Mucosa of descending colon (tissue), 3 donors: Measurements from ENCODE around the gene MCF2L. TPM values are rescaled to one million over a fixed set of nuclear protein-coding genes. Genes with fewer than 3 reads are reported as not detected.
A peak's percentile ranks its signal among the peaks of the same experiment; 100 is the strongest.
"Not testable (repeated sequence)": the region's sequence is repeated elsewhere in the genome, so short reads cannot be mapped to it uniquely, and the experiment has no call there.

ENCODE experiments used
- ATAC-seq: fragments of 200-7000 bp; cut with Tn5 transposase; one replicate; pipeline ENCODE4 v1.9.1; 2020; ENCODE audit warnings: mild to moderate bottlenecking, moderate library complexity
- DNase-seq, 3 donors: peaks; one replicate each; pipeline ENCODE4 v3.0.0-alpha.2; 2020
- H3K36me3 ChIP-seq: fragments of 200-600 bp; one replicate; pipeline ENCODE4 v1.8.0; 2021; ENCODE audit warnings: low read depth, mild to moderate bottlenecking
- H3K4me1 ChIP-seq: fragments of 200-600 bp; one replicate; pipeline ENCODE4 v1.8.0; 2021; ENCODE audit warnings: low read depth, mild to moderate bottlenecking
- H3K4me3 ChIP-seq: fragments of 200-600 bp; one replicate; pipeline ENCODE4 v1.8.0; 2021; ENCODE audit warnings: mild to moderate bottlenecking
- H3K9me3 ChIP-seq: fragments of 200-600 bp; one replicate; pipeline ENCODE4 v1.8.0; 2021; ENCODE audit warnings: mild to moderate bottlenecking
- CTCF ChIP-seq: fragments of 200-600 bp; IDR thresholded peaks from one replicate; pipeline ENCODE4 v1.8.0; 2022; ENCODE audit warnings: antibody characterized with exemption, mild to moderate bottlenecking
- intact Hi-C, 2 donors: fragments of 100-400 bp; cut with DNase I in 1 of 2; cut with micrococcal nuclease in 1 of 2; formaldehyde crosslinking; loops; one replicate each; pipeline versions ENCODE4 v1.11.0 to v1.11.1; 2022; cut with DNase I, micrococcal nuclease
- total RNA-seq, 3 donors: library from RNA; stranded (reverse); fragmentation: NEBNext Ultra II Directional in 2 of 3; extraction: Animal tissue kit (Norgen Biotek cat#: 25700) in 2 of 3; gene quantifications; one replicate each; pipeline versions ENCODE4 v1.2.1 to v1.2.4, GENCODE V29; 2021 to 2023
- donor health status: DM: no; HTN: no; CAD: no; lungs with moderate emphysema.
- donor health status: DM: no; HTN: no; CAD: no.
- donor health status: DM: no; HTN: yes; CAD: no.

MCF2L gene
- total RNA-seq, 3 donors from 2014 or later: 53.9 to 109 (median 95.4) TPM

- H3K4me3 ChIP-seq: no peak overlapping the region
- no peaks in the 10 kb centered on the region for H3K36me3 ChIP-seq
- DNase-seq (peak in 1 of 3 donors; percentile 46), ATAC-seq (no peak)
- TF ChIP-seq CTCF: no peak
- intact Hi-C loops: no loop called here
- no peaks in the 10 kb centered on the region for H3K9me3 ChIP-seq
- H3K4me1 ChIP-seq: no peaks in the 10 kb centered on the region
Observed at GRCh38 chr13:113077953-113078901, 109.2 kb downstream of the MCF2L start.

- Histone ChIP-seq H3K36me3 (no peaks in the 10 kb centered on the region), H3K4me1 (no peaks in the 10 kb centered on the region), H3K9me3 (no peaks in the 10 kb centered on the region), H3K4me3 (no peak overlapping the region)
- intact Hi-C loops: no loop called here
- peak in 1 of 3 donors; percentile 23 for DNase-seq
- ATAC-seq: no peak
- TF ChIP-seq CTCF: no peak
Observed at GRCh38 chr13:113078902-113079780, 110.1 kb downstream of the MCF2L start.

GRCh38 chr13:113079781-113080080 lies 110.7 kb downstream of the MCF2L start:
- H3K4me1 ChIP-seq, H3K36me3 ChIP-seq, ATAC-seq, H3K4me3 ChIP-seq, DNase-seq, intact Hi-C loops, H3K9me3 ChIP-seq: not testable (repeated sequence)

- no peaks in the 10 kb centered on the region for H3K36me3 ChIP-seq
- intact Hi-C loops: no loop called here
Observed at GRCh38 chr13:113080361-113080831, 111.4 kb downstream of the MCF2L start.

GRCh38 chr13:113080901-113081521 lies 112.0 kb downstream of the MCF2L start:
- no peaks in the 10 kb centered on the region for H3K9me3 ChIP-seq
- DNase-seq: peak in 1 of 3 donors; percentile 44
- no peaks in the 10 kb centered on the region for H3K4me1 ChIP-seq
- no peak for ATAC-seq
- H3K36me3 ChIP-seq: no peaks in the 10 kb centered on the region
- intact Hi-C loops: no loop called here
- TF ChIP-seq CTCF: no peak
- H3K4me3 ChIP-seq: no peak overlapping the region

More at GRCh38 chr13:113080361-113080831, 111.4 kb downstream of the MCF2L start:
- TF ChIP-seq CTCF: no peak
- Histone ChIP-seq H3K9me3 (no peaks in the 10 kb centered on the region), H3K4me1 (no peaks in the 10 kb centered on the region), H3K4me3 (no peak overlapping the region)
- ATAC-seq: no peak
- peak in 1 of 3 donors; percentile 36 for DNase-seq
